ENCODE data around the gene SLC51A. TPM values are rescaled to one million over a fixed set of nuclear protein-coding genes. Genes with fewer than 3 reads are reported as not detected.
"Not testable (repeated sequence)": the region's sequence is repeated elsewhere in the genome, so short reads cannot be mapped to it uniquely, and the experiment has no call there.

Gene SLC51A
- total RNA-seq, 1 donor from 2014 or later, result not detected

DNA sequence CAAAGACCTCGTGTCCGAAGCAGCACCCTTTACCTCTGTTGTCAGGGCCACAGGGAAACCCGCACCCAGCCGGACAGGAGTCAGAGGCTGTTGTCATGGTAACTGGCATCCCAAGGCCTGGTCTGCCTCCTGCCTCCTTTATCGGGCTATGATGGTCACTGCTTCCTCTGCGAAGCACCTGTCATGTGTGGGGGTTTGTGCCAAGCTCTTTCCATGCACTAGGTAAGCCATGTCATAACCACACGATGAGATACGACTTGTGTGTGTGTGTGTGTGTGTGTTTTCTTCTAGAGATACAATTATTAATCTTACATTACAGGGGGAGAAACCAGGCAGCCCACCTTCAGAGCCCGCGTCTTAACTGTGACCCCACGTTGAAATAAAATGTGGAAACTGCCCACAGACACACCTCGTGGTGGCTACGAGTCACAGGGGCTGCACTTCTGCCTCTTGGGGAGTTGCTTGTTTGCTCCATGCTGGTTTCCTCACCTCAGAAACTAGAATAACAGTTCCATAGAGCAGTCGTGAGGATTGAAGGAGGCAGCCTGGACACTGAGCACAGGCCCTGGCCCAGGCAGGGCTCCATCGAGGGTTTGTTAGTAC, 23.1 kb upstream of the SLC51A start:
- DNase-seq (ENCODE audit: extremely low read depth, low read depth, low spot score), result no peak

DNA sequence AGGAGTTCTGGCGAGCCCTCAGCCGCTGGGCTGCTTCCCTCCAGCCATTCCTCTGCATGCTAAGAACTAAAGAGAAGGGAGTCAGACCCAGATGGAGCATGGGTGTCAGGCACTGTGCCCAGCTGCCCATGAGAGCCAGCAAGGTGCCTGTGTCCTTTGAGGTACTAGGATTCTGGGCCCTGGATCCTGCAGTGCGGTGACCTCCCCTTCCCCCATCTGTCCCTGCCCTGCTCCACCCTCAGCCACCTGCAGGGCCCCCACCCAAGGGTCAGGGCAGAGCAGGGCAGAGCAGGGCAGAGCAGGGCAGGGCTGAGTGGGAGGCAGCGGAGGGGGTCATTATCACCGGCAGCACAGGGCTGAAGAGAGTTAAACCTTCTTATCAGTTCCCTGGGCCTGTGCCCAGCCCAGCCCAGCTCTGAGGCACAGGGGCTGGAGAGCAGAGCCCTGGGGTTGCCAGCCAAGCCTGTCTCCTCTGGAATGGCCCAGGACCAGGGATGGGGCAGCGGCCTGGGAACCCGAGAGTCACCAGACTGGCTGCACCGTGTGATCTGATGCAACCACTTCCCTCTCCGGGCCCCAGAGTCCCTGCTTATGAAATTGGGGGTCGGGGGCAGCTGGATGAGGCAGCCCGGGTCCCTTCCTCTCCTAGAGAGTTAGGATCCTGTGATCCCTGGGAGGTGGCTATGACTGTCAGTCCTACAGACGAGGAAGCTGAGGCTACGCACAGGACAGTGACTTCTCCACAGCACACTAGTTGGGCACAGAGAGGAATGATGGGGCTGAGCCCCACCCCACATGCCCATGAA, 22.4 kb upstream of the SLC51A start:
- no peak for DNase-seq (ENCODE audit: extremely low read depth, low read depth, low spot score)

DNA sequence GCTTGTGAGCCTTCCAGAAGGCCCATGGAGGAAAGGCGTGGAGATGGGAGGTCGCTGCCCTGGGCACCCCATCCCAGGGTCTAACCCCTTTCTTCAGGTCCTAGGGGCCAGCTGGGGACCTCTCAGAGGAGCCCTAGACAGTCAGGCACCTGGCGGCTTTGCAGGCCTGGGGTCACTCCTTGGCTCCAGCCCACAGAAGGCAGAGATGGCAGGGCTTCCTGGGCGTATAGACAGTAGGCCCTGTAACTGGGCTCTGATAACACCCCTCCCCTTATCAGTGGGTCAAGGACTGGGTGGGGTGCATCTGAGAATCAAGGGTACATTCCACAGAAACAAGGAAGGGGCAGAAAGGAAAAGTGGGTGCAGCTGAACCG, 21.8 kb upstream of the SLC51A start:
- no peak for DNase-seq (ENCODE audit: extremely low read depth, low read depth, low spot score)

DNA sequence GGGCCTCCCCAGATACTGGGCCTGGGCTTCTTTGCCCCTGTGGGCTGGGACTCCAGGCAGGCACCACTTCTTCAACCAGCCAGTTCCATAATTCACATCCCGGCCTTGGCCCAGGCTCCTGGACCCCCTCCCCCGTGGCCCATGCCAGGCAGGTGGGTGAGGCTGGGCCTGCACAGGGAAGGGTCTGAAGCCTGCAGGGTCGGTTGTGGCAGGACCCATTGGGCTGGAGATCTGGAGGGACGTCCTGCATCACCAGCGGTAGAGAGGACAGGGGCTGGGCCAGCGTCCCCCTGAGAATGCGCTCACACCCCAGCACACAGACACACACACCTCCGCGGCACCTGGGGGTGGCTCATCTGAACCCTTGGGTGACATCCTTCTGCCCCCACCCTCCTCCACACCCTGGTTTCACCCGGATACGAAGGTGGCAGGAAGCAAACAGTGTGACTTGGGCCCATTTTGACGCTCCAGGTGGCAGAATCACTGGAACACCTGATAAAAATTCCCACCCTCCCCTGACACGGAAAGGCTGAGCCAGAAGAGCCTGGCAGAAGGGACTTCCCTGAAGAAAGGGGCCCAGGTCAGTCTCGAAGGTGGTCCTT, 20.6 kb upstream of the SLC51A start:
- DNase-seq (ENCODE audit: extremely low read depth, low read depth, low spot score), result no peak

DNA sequence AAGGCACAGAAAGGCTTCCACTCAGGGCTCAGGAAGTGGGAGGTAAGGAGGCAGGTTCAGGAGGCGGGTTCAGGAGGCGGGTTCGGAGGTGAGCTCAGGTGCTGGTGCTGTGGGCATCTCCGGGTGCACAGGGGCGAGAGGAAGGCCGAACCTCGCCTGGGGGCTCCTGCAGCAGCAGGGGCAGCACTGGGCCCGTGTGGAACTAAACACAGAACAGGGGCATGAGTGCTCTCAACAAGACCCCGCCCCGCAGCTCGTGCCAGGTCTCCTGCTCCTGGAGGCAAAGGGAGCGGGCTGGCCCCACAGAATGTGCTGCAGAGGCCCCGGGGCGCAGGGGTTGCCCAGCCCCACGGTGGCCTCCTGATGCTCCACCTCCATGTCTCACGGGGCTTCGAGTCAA, 18.8 kb upstream of the SLC51A start:
- no peak for DNase-seq (ENCODE audit: extremely low read depth, low read depth, low spot score)

DNA sequence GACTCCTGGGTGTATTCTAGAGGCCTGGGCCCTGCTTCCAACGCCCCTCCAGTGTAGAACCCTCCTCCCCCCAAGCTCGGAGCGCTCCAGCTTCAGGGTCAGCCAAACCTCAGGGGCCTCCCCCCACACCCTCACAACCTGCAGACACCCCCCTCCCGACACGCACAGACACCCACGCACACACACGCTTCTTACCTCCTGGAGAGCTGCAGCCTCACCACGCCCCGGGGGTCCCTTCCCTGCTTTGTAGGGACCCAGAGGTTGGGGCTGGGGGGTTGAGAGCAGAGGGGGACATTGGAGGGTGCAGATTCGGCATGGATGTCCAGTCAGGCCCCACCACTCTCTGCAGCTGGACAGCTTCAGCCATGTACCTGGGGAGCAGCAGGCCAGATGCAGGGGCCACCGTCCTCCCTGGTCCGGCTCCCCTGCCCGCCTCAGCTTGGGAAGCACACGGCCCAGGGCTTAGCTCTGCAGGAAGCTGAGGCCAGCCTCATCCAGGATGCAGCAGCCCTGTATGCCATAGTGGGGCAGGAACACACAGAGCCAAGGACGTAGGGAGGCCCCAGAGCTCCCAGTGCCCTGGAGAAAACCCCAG, 18.2 kb upstream of the SLC51A start:
- DNase-seq (ENCODE audit: extremely low read depth, low read depth, low spot score), result no peak

DNA sequence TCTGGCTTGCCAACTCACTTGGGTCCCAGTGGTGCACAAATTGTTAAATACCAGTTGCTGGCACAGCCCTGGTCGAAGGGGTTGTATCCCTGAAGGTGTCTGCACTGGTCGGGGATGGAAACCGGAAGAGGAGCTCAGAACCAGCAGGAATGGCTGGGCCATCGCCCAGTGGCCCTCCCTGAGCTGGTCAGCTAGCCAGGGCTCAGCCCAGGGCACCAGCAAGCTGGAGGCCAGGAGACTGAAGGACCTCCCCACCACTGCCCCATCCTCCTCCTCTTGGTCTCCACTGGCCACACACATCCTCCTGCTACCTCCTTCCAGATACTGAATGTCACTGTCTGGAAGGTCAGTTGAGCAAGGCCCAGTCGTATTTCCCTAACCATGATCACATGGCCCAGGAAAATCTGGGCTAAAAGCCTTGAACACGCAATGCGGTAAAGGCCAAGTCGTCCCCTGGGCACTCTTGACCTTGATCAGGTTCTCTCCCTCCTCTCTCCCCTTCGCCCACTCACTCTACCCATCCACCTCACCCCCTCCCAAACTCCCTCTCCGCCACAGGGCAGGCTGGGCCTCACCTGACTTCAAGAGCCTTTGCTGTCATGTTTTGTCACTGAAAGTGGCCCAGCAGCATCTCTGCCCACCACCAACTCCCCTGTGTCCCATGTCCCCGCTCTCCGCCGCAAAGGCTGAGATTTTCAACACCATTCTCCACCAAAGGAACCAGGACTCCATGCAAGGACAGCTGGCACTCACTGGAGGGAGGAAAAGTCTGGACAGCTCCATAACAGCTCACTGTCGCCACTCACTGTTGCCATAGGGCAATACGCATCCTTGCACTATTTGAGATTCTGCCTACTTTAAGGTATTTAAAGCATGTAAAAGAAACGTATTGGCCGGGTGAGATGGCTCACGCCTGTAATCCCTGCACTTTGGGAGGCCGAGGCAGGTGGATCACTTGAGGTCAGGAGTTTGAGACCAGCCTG, 17.3 kb upstream of the SLC51A start:
- DNase-seq (ENCODE audit: extremely low read depth, low read depth, low spot score), result no peak

DNA sequence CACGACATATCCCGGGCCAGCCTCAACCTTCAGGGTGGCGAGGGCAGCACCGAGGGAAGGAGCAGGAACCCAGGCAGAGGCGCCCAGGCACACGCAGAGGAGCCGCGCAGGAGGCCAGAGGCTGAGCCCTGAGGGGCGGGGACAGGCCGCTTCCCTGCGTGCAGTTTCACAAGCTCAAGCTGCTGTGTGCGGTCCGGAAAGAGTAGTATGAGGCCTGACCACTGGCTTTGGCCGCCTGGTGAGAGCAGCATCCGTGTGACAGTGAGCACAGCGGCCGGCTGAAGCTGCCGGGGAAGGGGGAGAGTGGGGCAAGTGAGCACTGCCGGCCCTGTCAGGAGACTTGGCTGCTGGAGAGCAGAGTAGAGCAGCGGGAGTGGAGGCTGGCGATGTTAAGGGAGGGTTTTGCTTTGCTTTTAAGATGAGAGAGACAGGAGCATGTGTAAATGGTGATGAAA, 13.8 kb upstream of the SLC51A start:
- no peak for DNase-seq (ENCODE audit: extremely low read depth, low read depth, low spot score)

DNA sequence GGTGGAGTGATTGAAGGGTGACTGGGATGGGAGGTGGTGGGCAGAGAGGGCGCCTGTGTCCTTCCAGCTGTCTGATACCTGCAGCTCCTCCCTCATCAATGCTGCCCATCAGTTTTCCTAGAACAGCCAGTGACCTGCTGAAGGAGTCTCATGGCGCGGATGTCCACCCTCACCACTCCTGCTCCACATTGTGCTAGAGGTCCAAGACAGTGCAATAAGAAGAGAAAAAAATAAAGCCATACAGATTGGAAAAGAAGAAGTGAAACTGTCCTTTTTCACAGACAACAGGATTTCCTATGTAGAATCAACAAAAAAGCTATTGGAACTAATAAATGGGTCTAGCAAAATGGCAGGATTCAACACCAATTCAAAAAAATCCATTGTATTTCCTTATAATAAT, 12.5 kb upstream of the SLC51A start:
- DNase-seq (ENCODE audit: extremely low read depth, low read depth, low spot score), result no peak

DNA sequence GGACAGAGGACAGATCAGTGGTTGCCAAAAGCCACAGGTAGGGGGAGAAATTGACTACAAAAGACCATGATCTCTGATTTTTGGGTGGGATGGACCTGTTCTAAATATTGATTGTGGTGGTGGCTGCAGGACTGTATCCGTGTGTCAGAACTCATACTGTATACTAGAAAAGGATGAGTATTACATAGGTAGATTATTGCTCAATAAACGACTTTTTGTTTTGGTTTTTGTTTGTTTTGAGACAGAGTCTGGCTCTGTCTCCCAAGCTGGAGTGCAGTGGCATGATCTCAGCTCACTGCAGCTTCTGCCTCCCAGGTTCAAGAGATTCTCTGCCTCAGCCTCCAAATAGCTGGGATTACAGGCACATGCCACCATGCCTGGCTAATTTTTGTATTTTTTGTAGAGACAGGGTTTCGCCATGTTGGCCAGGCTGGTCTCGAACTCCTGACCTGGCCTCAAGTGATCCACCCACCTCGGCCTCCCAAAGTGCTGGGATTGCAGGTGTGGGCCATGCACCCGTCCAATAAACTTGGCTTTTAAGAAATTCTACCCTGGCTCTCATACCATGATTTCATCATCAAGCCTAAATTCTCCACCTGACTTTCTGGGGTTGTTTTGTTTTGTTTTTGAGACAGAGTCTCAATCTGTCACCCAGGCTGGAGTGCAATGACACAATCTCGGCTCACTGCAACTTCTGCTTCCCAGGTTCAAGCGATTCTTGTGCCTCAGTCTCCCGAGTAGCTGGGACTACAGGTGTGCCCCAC, 10.7 kb upstream of the SLC51A start:
- DNase-seq (ENCODE audit: extremely low read depth, low read depth, low spot score), result not testable (repeated sequence)

DNA sequence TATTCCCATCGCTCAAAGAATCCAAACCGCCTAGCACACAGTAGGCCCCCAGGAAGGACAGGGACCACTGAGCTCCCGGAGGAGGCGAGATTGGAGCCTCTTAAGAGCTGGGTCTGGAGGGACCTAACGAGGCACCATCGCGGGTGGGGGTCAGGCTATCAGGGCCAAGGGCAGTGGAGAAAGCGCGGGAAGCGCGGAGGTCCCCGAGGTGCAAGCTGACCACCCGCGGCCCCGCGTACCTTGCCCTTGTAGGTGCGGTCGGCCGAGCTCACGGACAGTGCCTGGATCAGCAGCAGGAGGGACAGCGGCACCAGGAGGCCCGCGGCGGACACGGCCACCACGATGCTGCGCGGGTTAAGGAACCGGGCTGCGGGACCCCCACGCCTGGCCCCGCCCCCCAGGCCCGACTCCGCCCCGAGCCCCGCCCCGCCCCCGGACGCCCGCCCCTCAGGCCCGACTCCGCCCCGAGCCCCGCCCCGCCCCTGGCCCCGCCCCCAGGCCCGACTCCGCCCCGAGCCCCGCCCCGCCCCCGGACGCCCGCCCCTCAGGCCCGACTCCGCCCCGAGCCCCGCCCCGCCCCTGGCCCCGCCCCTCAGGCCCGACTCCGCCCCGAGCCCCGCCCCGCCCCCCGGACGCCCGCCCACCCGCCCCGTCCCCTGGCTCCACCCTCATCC, 9.0 kb upstream of the SLC51A start:
- DNase-seq (ENCODE audit: extremely low read depth, low read depth, low spot score), result no peak

DNA sequence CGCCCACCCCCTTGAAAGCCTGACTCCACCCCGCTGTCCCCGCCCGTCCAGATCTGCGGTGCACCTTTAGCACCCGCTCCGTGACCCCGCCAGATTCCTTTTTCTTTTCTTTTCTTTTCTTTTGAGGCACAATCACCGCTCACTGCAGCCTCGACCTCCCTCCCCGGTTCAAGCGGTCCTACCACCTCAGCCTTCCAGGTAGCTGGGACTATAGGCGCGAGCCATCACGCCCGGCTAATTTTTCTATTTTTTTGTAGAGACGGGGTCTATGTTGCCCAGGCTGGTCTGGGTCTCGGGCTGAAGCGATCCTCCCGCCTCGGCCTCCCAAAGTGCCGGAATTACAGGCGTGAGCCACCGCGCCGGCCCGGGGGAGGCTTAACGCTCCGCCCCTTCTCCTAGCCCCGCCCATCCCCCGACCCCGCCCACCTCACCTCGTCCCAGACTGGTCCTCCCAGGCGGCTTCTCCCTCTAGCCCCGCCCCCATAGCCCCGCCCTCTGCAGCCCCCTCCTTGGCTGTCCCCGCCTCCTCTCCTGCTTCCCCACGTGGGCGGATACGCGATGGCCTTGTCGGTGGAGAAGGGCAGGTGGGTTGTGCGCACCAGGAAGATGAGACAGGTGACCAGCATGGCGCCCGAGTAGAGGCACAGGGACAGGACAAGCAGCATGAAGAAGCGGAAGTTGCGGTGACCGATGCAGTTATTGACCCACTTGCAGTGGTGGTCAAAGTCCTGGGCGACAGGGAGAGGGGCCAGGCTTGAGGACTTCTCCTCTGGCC, 8.3 kb upstream of the SLC51A start:
- no peak for DNase-seq (ENCODE audit: extremely low read depth, low read depth, low spot score)

DNA sequence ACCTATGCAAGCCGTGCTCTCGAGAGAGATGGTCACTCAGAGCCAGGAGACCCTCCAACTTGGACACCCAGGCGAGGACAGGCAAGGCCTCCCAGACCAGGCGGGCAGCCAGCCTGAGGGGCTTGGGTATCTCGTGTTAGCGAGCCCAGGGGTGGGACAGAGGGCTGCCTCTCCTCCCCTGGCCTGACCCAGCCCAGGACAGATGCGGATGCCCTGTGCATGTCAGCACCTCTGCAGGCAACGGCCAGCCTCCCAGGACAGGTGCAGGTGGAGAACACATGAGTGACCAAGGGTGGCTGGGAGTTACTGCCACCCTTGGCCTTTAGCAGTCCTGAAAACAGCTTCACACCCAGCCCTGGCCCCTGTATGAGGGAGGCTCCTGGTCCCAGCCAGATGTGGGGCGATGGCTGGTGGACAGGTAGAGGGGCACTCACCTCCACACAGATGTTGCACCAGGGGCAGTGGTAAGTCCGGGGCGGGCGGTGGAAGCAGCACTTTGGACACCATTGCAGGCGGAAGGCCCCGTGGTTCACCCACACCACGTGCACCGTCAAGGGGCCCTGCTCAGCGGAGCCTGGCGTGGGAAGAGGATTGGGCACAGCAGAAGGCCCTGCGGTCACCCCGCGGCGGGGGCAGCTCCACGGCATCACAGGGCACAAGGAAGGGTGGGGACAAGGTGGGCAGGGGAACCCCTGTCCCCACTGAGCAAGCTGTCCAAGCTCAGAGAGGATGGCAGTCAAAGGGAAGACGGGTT, 7.2 kb upstream of the SLC51A start:
- DNase-seq (ENCODE audit: extremely low read depth, low read depth, low spot score), result no peak

DNA sequence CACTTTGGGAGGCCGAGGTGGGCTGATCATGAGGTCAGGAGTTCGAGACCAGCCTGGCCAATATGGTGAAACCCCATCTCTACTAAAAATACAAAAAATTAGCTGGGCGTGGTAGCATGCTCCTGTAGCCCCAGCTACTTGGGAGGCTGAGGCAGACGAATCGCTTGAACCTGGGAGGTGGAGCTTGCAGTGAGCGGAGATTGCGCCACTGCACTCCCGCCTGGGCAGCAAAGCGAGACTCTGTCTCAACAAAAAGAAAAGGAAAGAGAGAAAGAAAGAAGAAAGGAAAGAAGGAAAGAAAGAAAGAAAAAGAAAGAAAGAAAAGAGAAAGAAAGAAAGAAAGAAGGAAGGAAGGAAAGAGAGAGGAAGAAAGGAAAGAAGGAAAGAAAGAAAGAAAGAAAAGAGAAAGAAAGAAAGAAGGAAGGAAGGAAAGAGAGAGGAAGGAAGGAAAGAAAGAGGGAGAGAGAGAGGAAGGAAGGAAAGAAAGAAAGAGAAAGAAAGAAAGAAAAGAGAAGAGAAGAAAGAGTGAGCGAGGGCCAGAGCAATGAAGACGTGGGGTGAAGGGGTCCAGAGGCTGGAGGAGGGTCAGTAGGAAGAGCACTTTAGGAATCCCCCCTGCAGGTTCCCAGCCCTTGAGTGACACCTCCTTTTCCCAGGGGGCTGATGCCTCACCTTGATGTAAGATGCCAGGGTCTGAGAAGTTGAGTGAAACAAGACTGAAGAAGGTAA, 6.2 kb upstream of the SLC51A start:
- not testable (repeated sequence) for DNase-seq (ENCODE audit: extremely low read depth, low read depth, low spot score)

DNA sequence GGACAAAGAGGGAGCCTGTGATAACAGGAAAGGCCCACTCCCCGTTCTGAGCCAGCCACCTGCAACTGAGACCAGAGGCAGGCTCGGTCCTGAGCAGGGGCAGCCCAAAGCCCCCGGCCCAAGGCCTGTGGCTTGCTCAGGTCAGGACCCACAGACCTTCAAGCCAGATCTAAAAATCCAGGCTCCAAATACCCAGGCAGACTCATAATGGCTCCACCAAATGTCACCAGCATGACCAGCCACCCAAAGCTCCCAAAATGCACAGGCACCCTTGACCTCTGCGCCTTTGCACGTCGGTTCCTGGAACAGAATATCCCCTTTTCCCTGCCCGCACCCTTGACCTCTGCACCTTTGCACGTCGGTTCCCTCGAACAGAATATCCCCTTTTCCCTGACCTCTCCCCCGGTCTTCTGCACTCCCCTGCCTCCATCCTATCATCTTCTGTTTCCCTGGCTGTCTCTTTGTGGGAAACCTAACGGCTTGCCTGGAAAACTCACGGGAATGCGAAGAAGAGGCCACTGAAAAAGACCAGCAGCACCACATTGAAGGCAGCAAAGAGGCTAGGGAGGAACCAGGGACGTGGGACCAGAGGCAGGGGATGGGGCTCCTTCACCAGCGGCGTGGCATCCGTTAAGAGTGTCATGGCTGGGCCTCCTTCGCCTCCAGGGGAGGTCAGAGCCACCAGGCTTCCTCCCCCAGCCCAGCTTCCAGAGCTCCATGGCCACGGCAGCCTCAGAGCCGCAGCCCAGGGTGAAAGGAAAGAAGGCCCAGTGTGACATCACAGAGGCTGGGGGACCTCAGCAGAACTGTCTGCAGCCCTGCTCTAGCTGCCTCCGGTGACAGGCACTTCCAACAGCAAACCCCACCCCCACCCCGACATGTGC, 5.4 kb upstream of the SLC51A start, which contains the start of gene ZDHHC19:
Gene ZDHHC19, minus strand, starts transcription at position 728 of the 884 bp plus-strand sequence. Its CDS starts 85 bp downstream, at position 643.
- no peak for DNase-seq (ENCODE audit: extremely low read depth, low read depth, low spot score)
